Liver (tissue), 9 donors: ENCODE measurements around the gene ZNF630. TPM values are rescaled to one million over a fixed set of nuclear protein-coding genes. Genes with fewer than 3 reads are reported as not detected.
"Not testable (repeated sequence)": the region's sequence is repeated elsewhere in the genome, so short reads cannot be mapped to it uniquely, and the experiment has no call there.

Experiments used
- DNase-seq: peaks from one replicate; pipeline ENCODE4 v3.0.0-alpha.2; 2017; ENCODE audit warnings: low spot score
- H3K27ac ChIP-seq, 2 donors: one replicate each; pipeline ENCODE4 v1.7.0; 2013; ENCODE audit warnings: inconsistent platforms in 2 of 2, low read length in 2 of 2, control low read depth in 1 of 2, low read depth in 1 of 2, mild to moderate bottlenecking in 1 of 2
- H3K27me3 ChIP-seq, 4 donors: one replicate each; pipeline versions ENCODE4 v1.6.1 to v1.7.0; 2013; ENCODE audit warnings: low read length in 3 of 4, inconsistent platforms in 1 of 4, mild to moderate bottlenecking in 1 of 4, moderate library complexity in 1 of 4; ENCODE audit not compliant: control insufficient read depth in 4 of 4, insufficient read depth in 4 of 4
- H3K36me3 ChIP-seq, 4 donors: one replicate each; pipeline versions ENCODE4 v1.6.1 to v1.7.0; 2013; ENCODE audit warnings: low read length in 3 of 4, mild to moderate bottlenecking in 3 of 4, low read depth in 1 of 4, moderate library complexity in 1 of 4; ENCODE audit not compliant: control insufficient read depth in 4 of 4, insufficient read depth in 3 of 4
- H3K4me1 ChIP-seq, 4 donors: one replicate each; pipeline versions ENCODE4 v1.6.1 to v1.7.0; 2013; ENCODE audit warnings: low read length in 3 of 4, mild to moderate bottlenecking in 3 of 4, moderate library complexity in 1 of 4; ENCODE audit not compliant: control insufficient read depth in 4 of 4, insufficient read depth in 4 of 4
- H3K4me3 ChIP-seq, 3 donors: one replicate each; pipeline versions ENCODE4 v1.6.1 to v1.7.0; 2013; ENCODE audit warnings: low read length in 3 of 3, control low read depth in 1 of 3, low read depth in 1 of 3, mild to moderate bottlenecking in 1 of 3
- H3K9ac ChIP-seq, 2 donors: one replicate each; pipeline ENCODE4 v1.7.0; 2013; ENCODE audit warnings: low read length in 2 of 2, mild to moderate bottlenecking in 2 of 2, moderate library complexity in 2 of 2, control low read depth in 1 of 2, low read depth in 1 of 2
- H3K9me3 ChIP-seq, 4 donors: one replicate each; pipeline versions ENCODE4 v1.6.1 to v1.7.0; 2013; ENCODE audit warnings: low read length in 3 of 4; ENCODE audit not compliant: control insufficient read depth in 4 of 4
- GABPA ChIP-seq, 2 donors: IDR thresholded peaks in 1 of 2; conservative IDR thresholded peaks in 1 of 2; 2 replicates each; pipeline ENCODE4 v1.6.1; 2016; ENCODE audit warnings: antibody characterized with exemption in 2 of 2, mild to moderate bottlenecking in 1 of 2, moderate library complexity in 1 of 2
- YY1 ChIP-seq: IDR thresholded peaks from 2 replicates; pipeline ENCODE4 v1.6.1; 2016; ENCODE audit warnings: antibody characterized with exemption, mild to moderate bottlenecking
- WGBS: extraction: QIAGEN DNeasy Blood & Tissue Kit; methylation state at CpG from one replicate; pipeline ENCODE4 v1.1.7; 2013; 5-methylcytosine and 5-hydroxymethylcytosine counted together
- polyA plus RNA-seq, 2 donors: library from polyadenylated mRNA; stranded (reverse) in 1 of 2; unstranded in 1 of 2; fragments of 200-250 nt in 1 of 2; fragments of >200 nt in 1 of 2; fragmentation: Nextera tagmentation in 1 of 2; extraction: Ambion mirVana in 1 of 2; gene quantifications; one replicate each; pipeline versions ENCODE4 v1.2.1 to v1.2.3, GENCODE V29; 2013 to 2015
- total RNA-seq, 2 donors: library from RNA; depleted of rRNA; stranded (reverse); fragments of >200 nt; gene quantifications; one replicate each; pipeline ENCODE4 v1.2.3, GENCODE V29; 2014
- TF ChIP-seq, protein P1 (sequence below): IDR thresholded peaks from 2 replicates; pipeline ENCODE4 v1.6.1; 2016; ENCODE audit warnings: antibody characterized with exemption, mild to moderate bottlenecking
- TF ChIP-seq, protein P2 (sequence below): IDR thresholded peaks from 2 replicates; pipeline ENCODE4 v1.6.1; 2016; ENCODE audit warnings: antibody characterized with exemption
- donor health status: healthy.
- donor health status: healthy.
- donor health status: healthy.
- donor health status: healthy.
- donor health status: healthy.

The ZNF630 gene
- total and polyA plus RNA-seq, 4 donors = 0.30 to 0.79 (median 0.70) TPM

DNA sequence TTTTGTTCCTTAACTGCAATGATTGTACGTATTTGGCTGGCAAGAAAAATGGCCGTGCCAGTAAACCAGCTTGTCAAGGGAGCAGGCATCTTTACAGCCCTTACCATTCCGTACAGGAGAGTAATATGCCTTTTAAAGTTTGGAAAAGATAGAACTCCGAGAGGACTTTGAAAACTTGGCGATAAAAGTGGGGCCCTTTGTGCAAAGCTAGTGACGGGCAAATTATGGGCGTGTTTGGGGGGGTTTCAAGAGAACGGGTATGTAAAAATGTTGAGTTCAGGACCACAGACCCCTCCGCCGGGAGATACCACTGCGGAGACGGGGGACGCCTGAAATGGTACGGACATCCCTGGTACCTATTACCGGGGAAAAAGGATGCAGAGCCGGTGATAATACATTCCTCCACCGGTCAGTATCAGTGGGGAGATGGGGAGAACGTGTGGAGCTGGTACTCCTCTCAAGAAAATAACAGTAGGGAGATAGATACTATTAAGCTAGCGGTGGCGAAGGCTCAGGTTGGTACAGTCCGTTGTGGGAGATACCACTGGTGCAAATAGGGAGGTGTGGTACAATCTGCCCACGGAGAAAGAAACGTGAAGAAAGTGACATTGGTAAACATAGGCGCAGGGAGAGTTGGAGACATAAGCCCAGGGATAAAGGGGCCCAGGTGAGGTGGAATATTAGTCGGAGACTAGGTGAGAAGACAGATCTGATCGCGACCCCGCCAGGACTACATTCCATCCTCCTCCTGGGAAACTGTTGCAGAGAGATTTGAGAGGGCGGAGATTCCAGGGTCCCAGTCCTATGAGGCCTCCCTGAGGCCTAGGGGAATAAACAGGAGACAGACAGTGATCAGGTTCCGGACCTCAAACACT, 50.2 kb downstream of the ZNF630 start (continued):
- TF ChIP-seq, protein P1, sequence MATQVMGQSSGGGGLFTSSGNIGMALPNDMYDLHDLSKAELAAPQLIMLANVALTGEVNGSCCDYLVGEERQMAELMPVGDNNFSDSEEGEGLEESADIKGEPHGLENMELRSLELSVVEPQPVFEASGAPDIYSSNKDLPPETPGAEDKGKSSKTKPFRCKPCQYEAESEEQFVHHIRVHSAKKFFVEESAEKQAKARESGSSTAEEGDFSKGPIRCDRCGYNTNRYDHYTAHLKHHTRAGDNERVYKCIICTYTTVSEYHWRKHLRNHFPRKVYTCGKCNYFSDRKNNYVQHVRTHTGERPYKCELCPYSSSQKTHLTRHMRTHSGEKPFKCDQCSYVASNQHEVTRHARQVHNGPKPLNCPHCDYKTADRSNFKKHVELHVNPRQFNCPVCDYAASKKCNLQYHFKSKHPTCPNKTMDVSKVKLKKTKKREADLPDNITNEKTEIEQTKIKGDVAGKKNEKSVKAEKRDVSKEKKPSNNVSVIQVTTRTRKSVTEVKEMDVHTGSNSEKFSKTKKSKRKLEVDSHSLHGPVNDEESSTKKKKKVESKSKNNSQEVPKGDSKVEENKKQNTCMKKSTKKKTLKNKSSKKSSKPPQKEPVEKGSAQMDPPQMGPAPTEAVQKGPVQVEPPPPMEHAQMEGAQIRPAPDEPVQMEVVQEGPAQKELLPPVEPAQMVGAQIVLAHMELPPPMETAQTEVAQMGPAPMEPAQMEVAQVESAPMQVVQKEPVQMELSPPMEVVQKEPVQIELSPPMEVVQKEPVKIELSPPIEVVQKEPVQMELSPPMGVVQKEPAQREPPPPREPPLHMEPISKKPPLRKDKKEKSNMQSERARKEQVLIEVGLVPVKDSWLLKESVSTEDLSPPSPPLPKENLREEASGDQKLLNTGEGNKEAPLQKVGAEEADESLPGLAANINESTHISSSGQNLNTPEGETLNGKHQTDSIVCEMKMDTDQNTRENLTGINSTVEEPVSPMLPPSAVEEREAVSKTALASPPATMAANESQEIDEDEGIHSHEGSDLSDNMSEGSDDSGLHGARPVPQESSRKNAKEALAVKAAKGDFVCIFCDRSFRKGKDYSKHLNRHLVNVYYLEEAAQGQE = no peak
- TF ChIP-seq YY1 (peak; percentile 97), GABPA (IDR thresholded peaks at IDR 0.05 in 1 of 2, conservative IDR thresholded peaks at IDR 0.05 in 1 of 2) (no peak)
- TF ChIP-seq, protein P2, sequence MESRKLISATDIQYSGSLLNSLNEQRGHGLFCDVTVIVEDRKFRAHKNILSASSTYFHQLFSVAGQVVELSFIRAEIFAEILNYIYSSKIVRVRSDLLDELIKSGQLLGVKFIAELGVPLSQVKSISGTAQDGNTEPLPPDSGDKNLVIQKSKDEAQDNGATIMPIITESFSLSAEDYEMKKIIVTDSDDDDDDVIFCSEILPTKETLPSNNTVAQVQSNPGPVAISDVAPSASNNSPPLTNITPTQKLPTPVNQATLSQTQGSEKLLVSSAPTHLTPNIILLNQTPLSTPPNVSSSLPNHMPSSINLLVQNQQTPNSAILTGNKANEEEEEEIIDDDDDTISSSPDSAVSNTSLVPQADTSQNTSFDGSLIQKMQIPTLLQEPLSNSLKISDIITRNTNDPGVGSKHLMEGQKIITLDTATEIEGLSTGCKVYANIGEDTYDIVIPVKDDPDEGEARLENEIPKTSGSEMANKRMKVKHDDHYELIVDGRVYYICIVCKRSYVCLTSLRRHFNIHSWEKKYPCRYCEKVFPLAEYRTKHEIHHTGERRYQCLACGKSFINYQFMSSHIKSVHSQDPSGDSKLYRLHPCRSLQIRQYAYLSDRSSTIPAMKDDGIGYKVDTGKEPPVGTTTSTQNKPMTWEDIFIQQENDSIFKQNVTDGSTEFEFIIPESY = no peak

DNA sequence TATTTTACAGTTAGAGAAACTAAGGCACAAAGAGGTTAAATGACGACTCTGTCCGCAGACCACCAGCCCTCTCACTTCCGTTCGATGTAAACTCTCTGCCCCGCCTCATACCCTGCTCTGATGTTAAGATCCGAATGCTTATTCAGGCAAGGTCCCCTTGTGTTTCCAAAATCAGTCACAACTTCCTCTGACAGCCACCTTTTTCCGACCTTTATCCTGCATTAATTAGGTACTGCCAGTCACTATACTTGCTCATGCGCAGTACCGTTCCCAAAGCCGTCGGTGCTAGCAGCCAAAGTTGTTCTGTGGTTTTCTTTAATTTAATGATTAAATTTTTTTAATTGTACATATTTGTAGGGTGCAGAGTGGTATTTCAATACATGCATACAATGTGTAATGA, 51.0 kb downstream of the ZNF630 start:
- H3K27ac ChIP-seq, H3K4me3 ChIP-seq, H3K9me3 ChIP-seq, DNase-seq, H3K4me1 ChIP-seq, H3K36me3 ChIP-seq, H3K9ac ChIP-seq, H3K27me3 ChIP-seq: not testable (repeated sequence)
- 62% methylated on average over 11 of the region's 11 CpGs for WGBS

DNA sequence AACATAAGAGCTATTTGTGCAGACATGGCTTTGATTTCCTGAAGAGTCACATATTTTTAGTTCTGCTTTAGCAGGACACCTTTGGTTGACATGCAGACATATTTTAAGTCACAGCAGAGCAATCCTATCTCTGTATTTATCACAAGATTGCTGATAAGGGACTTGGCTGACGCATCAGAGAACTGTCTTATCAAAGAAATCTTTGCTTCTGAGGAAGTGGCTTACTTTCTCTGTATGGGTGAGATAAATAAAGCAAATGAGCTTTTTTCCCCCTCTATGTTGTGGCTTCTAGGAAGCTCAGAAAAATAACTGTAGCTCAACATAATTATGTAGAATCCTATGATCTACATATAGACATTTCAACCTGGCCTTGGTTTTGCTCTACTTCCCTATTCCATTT, 51.5 kb downstream of the ZNF630 start:
- H3K4me3 ChIP-seq, H3K9ac ChIP-seq, DNase-seq, H3K27ac ChIP-seq, H3K4me1 ChIP-seq, H3K36me3 ChIP-seq, H3K27me3 ChIP-seq, H3K9me3 ChIP-seq: not testable (repeated sequence)
- no CpG with 5 or more reads among the region's 1 CpG for WGBS

DNA sequence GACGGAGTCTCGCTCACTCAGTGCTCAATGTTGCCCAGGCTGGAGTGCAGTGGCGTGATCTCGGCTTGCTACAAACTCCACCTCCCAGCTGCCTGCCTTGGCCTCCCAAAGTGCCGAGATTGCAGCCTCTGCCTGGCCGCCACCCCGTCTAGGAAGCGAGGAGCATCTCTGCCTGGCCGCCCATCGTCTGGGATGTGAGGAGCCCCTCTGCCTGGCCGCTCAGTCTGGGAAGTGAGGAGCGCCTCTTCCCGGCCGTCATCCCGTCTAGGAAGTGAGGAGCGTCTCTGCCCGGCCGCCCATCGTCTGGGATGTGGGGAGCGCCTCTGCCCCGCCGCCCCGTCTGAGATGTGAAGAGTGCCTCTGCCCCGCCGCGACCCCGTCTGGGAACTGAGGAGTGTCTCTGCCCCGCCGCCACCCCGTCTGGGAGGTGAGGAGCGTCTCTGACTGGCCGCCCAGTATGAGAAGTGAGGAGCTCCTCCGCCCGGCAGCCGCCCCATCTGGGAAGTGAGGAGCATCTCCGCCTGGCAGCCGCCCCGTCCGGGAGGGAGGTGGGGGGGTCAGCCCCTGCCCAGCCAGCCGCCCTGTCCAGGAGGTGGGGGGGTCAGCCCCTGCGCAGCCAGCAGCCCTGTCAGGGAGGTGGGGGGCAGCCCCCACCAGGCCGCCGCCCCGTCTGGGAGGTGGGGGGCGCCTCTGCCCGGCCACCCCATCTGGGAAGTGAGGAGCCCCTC, 54.7 kb downstream of the ZNF630 start:
- H3K9me3 ChIP-seq, H3K27me3 ChIP-seq, DNase-seq, H3K4me1 ChIP-seq, H3K36me3 ChIP-seq, H3K27ac ChIP-seq, H3K9ac ChIP-seq, H3K4me3 ChIP-seq: not testable (repeated sequence)
- WGBS = 96% methylated on average over 28 of the region's 46 CpGs

DNA sequence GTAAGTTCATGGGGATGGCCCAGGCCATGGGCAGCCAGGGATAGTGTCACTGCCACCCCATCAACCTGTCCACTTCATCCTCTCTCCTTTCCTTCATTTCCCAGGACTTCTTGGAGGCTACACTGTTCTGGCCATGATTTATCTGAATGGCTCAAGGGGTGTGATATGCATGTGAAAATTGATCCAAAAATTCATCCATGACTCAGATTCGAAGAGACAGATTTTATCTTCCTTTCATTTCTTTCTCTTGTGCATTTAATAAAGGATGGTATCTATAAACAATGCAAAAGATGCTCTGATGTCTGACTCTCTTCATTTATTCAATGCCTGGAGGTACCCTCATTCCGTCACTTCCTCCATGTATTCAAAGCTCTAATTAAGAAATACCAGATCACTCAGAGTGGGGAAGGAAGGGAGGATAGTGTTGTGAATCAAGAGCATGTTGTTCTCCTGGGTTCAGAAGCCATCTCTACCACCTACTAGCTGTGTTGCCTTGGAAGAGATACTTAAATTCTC, 61.9 kb downstream of the ZNF630 start:
- H3K36me3 ChIP-seq, H3K9ac ChIP-seq, H3K4me1 ChIP-seq, H3K27me3 ChIP-seq, H3K4me3 ChIP-seq, H3K9me3 ChIP-seq, H3K27ac ChIP-seq, DNase-seq: not testable (repeated sequence)
- WGBS = no CpG with 5 or more reads among the region's 2 CpGs
